CD4-positive, alpha-beta T cell treated with Interleukin-6 at 100 ng/mL for 8 hours (primary cell): Measurements from ENCODE around the gene MED31.
"Not testable (repeated sequence)": the region's sequence is repeated elsewhere in the genome, so short reads cannot be mapped to it uniquely, and the experiment has no call there.

ENCODE experiments used
- DNase-seq: peaks from one replicate; pipeline ENCODE4 v3.0.0-alpha.2; 2020; ENCODE audit warnings: mixed read lengths, low spot score

MED31 gene

DNA sequence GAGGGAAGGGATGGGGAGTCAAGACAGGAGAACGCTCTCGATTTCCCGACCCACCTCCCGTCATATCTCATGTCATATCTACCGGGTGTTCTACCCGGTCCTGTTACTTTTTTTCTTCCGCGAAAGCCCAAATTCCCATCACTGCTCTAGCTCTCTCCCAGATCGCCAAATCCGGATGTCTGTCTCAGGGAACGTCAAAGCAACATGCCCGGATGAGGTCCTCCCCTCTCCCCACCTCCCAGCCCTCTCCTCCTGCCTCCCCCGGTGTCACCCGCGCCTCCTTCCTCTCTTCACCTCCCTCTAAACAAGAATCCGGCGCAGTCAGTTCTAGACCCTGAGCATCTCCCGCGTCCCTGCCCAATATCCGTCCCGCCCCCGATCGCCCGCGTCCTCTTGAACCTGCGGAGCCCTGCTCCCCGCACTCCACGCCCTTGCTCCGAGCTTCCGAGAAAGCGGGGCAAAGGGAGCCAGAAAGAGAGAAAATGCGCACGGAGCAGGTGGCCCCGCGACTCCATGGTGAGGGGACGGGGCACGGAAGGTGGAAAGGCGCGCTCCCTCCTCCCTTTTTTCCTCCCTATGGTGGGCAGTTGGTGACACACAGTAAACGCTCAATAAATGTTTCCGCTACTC, 4.4 kb upstream of the MED31 start:
- not testable (repeated sequence) for DNase-seq

DNA sequence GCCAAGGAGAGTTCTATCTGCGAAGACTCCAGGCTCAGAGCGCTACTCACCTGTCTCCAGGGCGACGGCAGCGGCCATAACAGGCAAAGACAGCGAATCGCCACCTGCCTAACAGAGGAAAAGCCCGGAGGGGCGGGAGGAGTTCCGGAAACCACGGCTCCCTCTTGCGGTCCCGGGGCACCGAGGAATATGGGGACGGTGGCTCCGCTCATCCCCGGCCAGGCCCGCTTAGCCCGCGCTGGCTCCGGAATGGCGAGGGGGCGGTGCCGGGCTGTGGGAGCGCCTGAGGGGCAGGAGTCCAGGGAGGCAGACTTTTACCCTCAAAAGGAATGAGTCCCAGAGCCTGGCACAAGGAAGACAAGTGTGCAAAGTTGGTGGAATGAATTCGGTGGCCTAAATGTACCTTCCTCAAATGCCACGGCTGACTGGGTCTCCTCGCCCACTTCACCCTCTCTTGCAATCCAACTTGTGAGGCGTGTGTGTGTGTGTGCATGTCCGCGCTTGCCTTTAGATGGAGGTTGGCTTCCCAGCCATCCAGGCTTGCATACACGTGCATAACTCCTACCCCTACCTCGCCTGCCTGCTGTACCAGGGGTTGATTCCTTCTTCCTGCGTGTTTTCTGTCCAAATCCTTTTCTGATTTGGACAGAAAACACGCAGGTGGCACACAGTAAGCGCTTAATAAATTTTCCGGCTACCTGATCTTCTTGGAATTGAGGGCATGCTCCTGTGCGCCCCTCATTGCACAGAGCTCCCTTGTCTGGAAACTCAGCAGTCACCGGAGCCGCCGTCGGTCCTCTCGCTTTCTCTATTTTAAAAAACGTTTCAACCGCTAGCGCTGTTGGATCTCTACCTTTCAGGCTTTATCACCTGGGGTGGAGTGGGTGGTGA, 3.7 kb upstream of the MED31 start:
- no peak for DNase-seq

DNA sequence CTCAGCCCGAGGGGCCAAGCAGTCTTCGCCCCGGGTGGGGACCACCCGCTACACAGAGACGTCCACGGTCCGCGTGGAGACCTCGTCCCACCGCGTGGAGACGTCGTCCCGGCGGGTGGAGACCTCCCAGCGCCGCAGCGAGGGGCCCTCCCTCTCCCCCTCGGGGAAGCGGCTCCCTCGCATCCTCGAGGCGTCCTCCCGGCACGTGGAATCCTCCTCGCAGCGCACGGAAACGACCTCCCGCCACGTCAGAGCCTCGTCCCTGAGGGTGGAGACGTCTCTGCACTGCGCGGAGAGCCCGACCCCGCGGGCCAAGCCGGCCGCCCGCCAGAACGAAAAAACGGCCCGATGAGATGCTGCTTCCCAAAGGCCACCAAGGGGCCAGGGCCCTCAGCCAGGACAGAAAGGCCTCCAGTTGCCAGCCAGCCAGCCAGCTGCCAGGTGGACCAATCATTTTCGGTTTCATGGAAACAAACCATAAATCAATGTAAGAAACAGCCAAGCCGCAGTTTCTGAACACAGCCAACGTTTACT, 581 bp upstream of the MED31 start:
- DNase-seq: peak; percentile 16

DNA sequence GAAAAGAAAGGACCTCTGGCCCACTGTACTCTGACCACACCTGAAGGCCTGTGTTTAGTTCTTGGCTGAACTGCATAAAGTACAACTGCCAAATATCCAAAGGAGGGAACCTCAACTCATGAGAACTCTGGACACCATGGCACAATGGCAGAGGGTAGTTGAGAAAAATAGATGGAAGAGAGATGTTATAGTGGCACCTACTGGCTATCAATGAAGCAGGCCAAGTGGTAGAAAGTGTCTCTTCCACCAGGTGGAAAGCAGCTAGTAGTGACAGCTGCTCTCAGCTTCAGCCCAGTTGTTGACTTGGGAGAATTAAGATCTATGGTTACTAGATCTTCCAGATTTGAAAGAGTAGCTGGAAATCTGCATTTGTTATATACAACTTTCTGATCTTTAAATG, 3.2 kb downstream of the MED31 start:
- DNase-seq: no peak

DNA sequence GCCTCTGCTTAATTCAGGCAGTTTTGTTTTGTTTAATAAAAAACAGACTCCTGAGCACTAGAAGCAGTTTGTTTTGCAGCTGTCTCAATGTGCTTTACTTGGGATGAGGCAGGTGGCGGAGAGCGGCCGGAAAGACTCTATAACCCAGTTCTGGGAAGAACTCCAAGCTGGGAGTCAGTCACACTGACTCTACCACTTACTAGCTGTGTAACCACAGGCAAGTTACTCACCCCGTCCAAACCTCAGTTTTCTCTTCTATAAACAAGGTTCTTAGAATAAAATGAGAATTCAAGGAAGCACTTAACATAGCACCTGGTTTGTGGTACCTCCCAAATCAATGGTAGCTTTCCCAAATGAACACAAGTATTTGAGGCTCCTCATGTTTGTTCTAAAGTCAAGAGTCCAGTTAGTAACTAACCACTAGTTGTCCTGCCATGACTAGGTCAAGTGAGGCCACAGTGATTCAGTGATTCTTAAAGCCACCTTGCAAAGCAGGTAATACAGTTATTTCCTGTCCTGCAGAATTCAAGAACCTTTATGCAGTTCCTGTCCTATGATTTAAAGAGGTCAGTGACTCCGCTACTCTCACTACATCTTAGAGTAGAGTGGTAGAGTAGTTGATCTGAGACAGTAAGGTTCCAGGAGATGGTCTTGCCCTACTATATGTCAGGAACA, 7.8 kb downstream of the MED31 start:
- DNase-seq: no peak

DNA sequence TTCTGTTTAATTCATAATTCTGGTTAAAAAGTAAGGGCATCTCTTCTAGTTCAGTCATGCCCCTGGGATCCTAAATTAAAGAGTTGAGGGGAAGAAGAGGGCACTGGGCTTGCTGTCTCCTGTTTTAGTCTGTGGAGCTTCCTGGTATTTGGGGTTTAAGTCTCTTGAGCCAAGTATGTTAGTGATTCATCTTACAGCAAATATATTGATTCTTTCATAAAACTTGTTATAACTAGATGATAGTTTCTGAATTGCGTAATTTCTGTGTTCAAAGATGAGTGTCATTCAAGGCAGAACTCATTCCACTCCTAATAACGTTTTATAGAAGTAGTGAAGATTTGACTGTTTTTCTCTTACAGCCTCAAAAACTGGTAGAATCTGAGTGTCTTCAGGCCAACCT, 8.8 kb downstream of the MED31 start:
- DNase-seq: no peak

DNA sequence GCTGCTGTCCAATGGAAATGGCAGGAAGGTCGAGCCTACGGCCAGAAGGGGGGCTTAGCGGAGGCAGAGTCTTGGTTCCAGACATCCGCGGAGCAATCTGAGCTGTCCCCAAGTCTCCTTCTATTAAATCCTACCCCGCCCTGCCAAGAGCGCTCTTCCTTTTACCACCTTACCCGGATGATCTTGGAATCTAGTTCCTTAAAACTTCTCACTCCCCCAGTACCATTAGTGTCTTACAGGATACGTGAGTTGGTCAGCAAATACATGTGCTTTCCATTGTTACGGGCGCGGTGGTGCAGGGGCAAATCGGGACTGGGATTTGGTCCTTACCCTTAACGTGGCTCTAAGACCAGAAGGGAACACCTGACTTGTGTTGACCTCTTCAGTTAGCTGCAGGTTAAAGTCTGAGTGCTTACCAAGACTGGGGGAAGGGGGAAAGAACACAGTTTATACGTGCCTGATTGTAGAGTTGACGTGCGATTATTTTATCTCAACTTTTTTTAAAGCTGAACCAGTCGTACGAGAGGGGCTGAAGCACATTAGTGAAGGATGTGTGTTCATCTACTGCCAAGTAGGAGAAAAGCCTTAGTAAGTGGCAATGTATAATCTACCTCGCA, 10.1 kb downstream of the MED31 start:
- no peak for DNase-seq

DNA sequence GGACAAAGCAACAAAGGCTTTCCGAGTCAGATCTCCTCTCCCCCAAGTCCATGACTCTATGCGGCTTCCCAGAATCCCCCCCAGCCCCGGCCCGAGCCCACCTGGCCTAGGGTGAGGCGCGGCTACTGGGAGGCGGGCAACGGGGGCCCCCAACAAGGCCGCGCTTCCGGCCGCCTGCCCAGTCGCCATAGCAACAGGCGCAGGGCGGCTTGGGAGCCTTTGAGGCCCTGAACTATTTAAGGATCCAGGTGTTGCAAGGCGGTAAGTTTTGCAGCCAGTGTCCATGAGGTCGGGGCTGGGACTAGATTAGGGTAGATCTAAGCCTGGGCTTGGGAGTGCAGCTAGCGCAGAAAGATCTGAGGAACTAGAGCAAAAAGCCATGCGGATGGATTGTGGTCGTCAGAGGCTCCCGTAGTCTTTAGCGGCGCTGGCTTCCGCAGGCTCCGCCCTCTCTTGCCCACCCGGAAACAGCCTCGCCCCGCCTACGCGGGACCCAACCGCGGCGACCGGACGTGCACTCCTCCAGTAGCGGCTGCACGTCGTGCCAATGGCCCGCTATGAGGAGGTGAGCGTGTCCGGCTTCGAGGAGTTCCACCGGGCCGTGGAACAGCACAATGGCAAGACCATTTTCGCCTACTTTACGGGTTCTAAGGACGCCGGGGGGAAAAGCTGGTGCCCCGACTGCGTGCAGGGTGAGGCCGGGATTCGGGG, 10.7 kb downstream of the MED31 start, which contains the start of the genes KIAA0753 and TXNDC17:
Gene KIAA0753, minus strand, starts transcription at position 176 of the 711 bp plus-strand sequence. CDS start 5,608 bp downstream, outside the sequence.
Gene TXNDC17, plus strand, starts transcription at position 525 of the 711 bp plus-strand sequence. Its CDS starts 23 bp downstream, at position 548.
- peak; percentile 90 for DNase-seq

DNA sequence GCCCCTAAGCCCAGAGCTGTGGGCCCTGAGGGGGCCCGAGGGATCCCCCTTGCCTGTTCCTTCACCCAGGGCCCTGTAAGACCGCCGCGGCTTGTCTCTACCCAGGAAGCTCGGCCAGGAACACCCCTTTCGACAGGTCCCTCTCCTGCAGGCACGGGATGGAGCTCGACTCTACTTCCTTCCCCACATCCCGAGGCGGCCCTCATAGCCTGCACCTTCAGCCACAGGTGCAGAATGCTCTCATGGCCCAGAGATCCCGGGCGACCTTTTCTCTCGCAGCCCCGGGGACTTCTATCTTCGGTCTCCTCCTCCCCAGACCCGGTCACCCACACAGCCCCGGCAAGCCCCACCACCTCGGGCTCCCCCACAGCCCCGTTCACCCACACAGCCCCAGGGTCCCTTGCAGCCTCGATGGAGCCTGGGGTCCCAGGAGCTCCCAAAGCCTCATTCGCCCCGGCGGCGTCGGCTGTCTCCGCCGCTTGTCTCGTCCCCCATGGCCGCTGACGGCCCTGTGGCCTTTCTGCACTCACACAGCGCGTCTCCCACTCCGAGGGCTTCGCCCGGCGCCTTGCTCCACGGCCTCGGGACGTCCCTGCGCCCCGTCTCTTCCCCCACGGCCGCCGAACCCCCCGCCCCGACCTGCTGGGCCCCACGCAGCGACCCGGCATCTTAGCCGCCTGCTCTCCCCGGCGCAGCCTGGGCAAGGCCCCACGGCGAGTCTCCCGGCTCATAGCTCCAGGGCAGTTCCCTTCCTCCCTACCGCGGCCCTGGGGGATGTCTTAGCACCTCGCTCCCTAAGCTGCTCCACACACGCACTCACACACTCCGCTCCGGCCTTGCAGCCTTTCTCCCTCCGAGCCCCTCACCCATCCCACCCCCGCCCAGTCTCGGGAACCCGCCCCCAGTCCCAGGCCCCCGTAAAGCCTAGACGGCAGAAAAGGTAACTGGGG, 11.5 kb downstream of the MED31 start:
- DNase-seq: no peak

DNA sequence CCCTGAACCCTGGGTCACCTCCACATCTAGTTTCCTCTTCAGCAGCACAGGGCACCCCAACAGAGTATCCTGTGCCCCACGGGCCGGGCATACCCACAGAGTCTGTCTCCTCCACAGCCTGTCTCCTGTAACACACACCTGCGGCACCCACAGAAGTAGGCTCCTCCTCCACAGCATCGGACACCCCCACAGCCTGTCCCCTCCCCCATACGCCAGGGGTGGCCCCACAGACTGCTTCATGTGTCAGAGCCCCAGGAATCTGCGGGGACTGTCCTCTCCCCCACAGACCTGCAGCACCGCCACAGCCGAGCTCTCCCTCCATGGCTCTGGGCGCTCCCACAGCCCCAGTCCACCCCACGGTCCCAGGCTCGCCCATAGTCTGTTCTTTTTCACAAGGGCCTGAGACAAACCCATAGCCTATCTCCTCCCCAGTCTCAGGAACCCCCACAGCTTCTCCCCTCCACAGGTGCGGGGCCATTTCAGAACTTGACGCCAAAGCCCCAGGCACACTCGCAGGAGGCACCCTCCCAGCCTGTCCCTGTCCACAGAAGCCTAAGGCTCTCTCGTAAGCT, 12.3 kb downstream of the MED31 start:
- DNase-seq: no peak

DNA sequence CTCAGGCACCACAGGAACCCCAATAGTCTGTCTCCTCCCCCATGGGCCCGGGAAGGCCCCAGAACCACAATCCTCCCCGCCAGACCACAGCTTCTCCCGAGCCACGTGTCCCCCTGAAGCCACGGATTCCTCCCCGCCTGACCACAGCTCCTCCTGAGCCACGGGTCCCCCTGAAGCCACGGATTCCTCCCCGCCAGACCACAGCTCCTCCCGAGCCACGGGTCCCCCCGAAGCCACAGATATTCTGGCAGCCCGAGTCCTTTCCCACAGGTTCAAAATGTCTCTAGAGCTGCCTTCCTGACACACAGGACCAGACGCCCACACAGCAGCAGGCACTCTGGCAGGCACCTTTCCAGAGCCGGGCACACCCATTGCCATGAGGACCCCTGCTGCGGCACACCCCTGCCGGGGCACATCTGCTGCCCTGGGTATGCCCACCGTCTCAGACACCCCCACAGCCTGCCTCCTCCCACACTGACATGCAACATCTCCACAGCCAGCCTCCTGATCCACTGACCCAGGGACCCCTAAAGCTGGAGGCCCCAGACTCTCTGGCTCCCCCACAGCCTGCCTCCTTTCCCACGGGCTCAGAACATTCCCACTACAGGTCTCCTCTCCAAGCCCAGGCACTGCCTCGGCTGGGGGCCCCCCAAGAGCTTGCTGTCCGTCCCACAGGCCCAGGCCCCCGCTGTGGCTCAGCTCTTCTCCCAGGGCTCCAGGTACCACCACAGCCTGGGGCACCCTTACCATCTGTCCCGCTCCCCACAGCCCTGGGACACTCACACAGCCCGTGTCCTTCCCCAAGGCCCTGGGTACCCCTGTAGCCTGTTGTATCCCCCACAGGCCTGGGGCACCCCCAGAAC, 13.1 kb downstream of the MED31 start:
- DNase-seq: no peak

DNA sequence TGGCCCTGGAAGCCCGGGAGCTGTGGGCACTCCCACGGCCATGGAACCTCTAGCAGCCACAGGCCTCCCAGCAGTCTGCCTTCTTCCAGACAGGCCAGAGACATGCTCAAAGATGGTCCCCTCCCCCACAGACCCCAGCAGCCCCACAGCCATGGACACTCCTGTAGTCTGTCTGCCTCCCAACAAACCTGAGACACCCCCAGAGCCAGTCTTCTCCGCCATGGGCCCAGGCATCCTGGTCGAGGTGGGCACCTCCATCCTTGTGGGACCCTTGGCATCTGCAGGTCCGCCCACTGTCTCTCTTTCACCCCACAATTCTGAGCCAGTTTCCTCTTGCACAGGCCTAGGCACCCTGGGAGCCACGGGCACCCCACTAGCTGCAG, 14.0 kb downstream of the MED31 start:
- DNase-seq: no peak

DNA sequence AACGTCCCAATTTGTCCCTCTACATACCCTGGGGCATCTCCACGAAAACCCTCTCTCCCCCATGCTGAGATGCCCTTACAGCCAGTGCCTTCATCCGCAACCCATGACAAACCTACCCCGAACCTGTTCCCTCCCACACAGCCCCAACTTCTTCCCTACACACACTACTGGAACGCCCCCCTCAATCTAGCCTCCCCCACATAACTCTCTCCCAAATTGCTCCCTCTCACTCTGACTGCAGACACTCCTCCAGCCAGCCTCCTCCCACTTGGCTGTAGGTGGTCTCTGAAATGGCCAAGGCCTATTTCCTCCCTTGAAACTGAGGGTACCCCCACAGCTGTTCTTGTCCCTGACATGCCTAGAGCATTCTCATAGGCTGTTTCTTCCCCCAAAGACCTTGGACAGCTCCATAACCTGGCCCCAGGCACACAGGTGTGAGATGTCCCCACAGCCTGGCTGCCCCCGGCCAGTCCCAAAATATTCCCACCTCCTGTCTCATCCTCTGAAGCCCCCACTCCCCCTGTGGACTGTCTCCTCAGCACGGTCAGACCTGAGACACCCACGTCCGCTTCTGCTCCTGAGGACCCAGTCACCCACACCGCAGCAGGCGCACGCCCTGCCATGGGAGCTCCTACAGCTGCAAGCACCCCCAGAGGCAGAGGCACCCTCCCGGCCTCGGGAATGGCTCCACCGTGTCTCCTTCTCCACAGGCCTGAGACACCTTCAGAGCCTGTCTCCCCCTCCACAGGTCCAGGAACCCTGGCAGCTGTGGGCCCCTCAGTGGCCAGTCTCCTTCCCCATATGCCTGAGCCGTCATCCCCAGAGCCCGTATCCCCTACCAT, 14.6 kb downstream of the MED31 start:
- DNase-seq: no peak

DNA sequence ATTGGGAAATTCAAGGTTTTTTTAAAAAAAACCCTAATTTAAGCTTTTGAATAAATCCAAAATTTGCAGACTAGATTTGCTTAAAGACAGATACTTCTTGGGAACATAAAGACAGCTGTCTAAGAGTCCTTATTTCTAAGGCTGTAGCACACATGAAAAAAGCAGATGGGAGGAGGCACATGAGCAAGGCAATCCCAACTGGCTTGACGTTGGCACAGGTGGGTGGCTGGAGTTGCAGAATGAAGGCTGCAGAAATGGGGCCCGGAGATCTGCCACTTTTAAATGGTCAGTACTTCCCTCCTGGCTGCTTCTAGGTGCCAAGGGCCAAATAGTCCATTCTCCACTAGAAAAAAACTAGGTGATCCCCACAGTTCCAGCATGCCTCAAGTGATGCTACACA, 15.3 kb downstream of the MED31 start:
- no peak for DNase-seq

DNA sequence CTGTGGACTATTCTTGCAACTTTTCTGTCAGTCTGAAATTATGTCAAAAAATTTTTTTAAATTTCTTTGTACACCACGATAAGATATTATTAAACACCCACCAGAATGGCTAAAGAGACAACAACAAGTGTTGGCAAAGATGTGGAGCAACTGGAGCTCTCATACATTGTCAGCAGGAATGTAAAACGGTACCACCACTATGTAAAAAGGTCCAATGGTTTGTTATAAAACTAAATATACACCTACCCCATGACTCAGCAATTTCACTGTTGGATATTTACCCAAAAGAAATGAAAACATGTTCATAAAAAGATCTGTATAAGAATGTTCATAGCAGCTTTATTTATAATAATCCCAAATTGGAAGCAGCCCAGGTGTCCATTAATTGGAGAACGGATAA, 18.1 kb downstream of the MED31 start:
- no peak for DNase-seq

DNA sequence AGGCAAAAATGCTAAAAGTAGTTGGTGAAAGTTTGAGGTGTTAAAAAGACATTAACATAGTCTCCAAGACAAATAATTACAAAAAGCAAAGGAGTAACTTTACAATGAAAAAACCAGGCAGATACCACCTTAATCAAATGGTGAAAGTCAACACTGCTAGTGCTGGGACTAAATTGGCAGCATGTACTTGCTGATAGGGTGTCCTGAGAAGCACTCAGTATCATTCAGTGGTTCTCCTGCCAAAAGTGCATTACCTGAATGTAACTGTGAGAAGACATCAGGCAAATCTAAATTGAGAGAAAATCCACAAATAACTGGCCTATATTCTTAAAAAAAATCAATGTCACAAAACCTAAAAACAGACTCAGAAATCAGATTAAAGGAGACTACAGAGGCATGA, 18.9 kb downstream of the MED31 start:
- no peak for DNase-seq

DNA sequence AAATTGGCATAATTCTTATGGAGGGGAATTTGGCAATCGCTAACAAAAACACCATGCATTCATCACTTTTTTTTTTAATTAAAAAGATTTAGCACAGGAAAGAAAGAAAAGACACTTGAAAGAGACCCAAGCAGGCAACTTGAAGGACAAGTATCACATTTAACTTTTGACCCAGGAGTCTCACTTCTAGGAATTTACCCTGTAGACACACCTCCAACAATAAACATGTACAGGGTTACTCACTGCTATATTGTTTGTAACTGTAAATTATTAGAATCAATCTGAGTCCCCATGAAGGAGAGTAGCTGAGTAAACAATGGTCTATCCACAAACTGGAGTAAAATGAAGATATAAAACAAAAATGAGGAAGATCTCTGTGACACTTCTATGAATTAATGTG, 21.0 kb downstream of the MED31 start:
- no peak for DNase-seq

DNA sequence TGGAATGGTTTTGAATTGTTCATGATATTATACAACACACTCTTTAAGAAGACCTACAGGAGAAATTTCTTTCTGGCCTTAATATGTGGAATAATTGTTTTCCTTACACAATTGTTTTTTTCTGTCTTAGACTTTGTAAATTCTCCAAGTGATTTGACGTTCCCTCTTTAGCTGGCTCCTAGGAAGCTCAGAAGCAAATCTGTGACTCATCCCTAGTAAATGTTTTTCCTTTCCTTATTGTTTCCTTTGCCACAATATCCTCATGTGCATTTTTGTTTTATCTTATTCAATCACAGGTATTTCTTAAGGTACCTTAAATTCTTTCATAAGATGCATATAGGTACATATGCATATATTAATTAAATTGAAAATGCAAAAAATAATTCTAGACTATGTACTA, 24.4 kb downstream of the MED31 start:
- DNase-seq: no peak
